Measurements from ENCODE around the gene RBM20.

- TF ChIP-seq ZNF274 (IDR thresholded peaks at IDR 0.05; ENCODE audit: low read depth, low read length), result no peak
- TF ChIP-seq YY1 (IDR thresholded peaks at IDR 0.05; ENCODE audit: insufficient read depth, insufficient read length), result no peak
These were observed 144.7 kb downstream of the RBM20 start for GRCh38 chr10:110788620-110789385.

Measured in NT2/D1 (cell line).